K562 (cell line): ENCODE results near the gene GET3.
A peak's percentile ranks its signal among the peaks of the same experiment; 100 is the strongest.

Experiments
- HMG20A ChIP-seq: fragments of 450-650 bp; formaldehyde crosslinking; conservative IDR thresholded peaks from 2 replicates; pipeline ENCODE4 v1.4.0; 2020; ENCODE audit warnings: mild to moderate bottlenecking, mixed read lengths
- JUNB ChIP-seq: fragments of 450-650 bp; formaldehyde crosslinking; conservative IDR thresholded peaks from 2 replicates; pipeline ENCODE4 v1.4.0; 2020; ENCODE audit warnings: mild to moderate bottlenecking
- PHF20 ChIP-seq: fragments of 450-650 bp; IDR thresholded peaks from 2 replicates; pipeline ENCODE4 v1.6.1; 2018; ENCODE audit not compliant: partially characterized antibody
- POLR2H ChIP-seq: IDR thresholded peaks from 2 replicates; pipeline ENCODE4 v1.6.1; 2016; ENCODE audit warnings: missing genetic modification characterization, low read depth, mild to moderate bottlenecking, control low read depth, missing compliant biosample characterization, moderate library complexity
- RAD21 ChIP-seq, 2 experiments: fragments of 250-450 bp in 1 of 2; fragments of 450-650 bp in 1 of 2; sonication (Bioruptor Pico) in 1 of 2; formaldehyde crosslinking in 1 of 2; IDR thresholded peaks in 1 of 2; conservative IDR thresholded peaks in 1 of 2; 2 replicates each; pipeline versions ENCODE4 v1.4.0 to v1.8.0; 2020 to 2022; ENCODE audit warnings: mild to moderate bottlenecking in 2 of 2, moderate library complexity in 1 of 2
- ZC3H11A ChIP-seq: IDR thresholded peaks from 2 replicates; pipeline ENCODE4 v1.6.1; 2012; ENCODE audit warnings: low read depth, low read length, improper control_type of control experiment
- TF ChIP-seq, protein P1 (sequence below), 3 experiments: IDR thresholded peaks in 2 of 3; conservative IDR thresholded peaks in 1 of 3; 2 replicates each; pipeline ENCODE4 v1.5.1; 2011 to 2012; ENCODE audit warnings: low read length in 3 of 3, mild to moderate bottlenecking in 3 of 3, control low read depth in 2 of 3, improper control_type of control experiment in 1 of 3, inconsistent platforms in 1 of 3, low read depth in 1 of 3, mixed read lengths in 1 of 3, moderate library complexity in 1 of 3; ENCODE audit not compliant: insufficient read depth in 2 of 3
- TF ChIP-seq, protein P2 (sequence below), 2 experiments: fragments of 450-650 bp in 1 of 2; sonication (generic) in 1 of 2; formaldehyde crosslinking; conservative IDR thresholded peaks; 2 replicates each; pipeline versions ENCODE4 v1.4.0 to v1.8.1; 2020 to 2022; ENCODE audit warnings: mild to moderate bottlenecking in 1 of 2, missing genetic modification reagents in 1 of 2
- TF ChIP-seq, protein P3 (sequence below): fragments of 200-400 bp; formaldehyde crosslinking; IDR thresholded peaks from 2 replicates; pipeline ENCODE4 v1.6.1; 2017; ENCODE audit warnings: mild to moderate bottlenecking, low read depth, low read length, moderate library complexity
- TF ChIP-seq, protein P4 (sequence below), 2 experiments: fragments of 450-650 bp; formaldehyde crosslinking in 1 of 2; IDR thresholded peaks; 2 replicates each; pipeline versions ENCODE4 v1.4.0 to v1.6.1; 2014 to 2020; ENCODE audit warnings: mild to moderate bottlenecking in 2 of 2, borderline replicate concordance in 1 of 2, low read depth in 1 of 2
- TF ChIP-seq, protein P5 (sequence below): sonication (generic); formaldehyde crosslinking; IDR thresholded peaks from 2 replicates; pipeline ENCODE4 v1.8.0; 2022; ENCODE audit warnings: missing genetic modification reagents, mild to moderate bottlenecking, moderate library complexity, borderline replicate concordance
- TF ChIP-seq, protein P6 (sequence below): fragments of 250-450 bp; sonication (Bioruptor Pico); IDR thresholded peaks from 2 replicates; pipeline ENCODE4 v1.5.0; 2021; ENCODE audit warnings: mild to moderate bottlenecking, borderline replicate concordance

DNA sequence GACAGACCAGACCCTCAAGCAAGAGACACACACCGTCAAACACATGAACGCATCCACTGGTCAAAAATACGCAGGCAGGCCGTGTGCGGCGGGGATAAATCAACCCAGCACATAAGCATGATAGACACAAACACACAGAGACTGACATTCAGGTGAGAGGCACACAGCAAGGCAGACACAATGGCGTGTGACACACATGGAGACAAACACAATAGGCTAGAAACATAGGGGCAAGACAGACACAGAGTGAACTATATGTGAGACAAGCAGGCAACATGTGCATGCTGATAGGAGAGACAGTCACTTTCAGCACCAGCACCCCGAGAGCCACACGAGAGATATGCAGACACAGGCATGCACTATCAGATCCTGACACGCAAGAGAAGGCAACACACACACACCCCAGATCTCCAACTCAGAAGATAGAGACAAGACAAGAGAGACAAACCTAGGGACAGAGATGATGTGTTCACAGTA lies 47.1 kb downstream of the GET3 start:
- TF ChIP-seq, protein P1, sequence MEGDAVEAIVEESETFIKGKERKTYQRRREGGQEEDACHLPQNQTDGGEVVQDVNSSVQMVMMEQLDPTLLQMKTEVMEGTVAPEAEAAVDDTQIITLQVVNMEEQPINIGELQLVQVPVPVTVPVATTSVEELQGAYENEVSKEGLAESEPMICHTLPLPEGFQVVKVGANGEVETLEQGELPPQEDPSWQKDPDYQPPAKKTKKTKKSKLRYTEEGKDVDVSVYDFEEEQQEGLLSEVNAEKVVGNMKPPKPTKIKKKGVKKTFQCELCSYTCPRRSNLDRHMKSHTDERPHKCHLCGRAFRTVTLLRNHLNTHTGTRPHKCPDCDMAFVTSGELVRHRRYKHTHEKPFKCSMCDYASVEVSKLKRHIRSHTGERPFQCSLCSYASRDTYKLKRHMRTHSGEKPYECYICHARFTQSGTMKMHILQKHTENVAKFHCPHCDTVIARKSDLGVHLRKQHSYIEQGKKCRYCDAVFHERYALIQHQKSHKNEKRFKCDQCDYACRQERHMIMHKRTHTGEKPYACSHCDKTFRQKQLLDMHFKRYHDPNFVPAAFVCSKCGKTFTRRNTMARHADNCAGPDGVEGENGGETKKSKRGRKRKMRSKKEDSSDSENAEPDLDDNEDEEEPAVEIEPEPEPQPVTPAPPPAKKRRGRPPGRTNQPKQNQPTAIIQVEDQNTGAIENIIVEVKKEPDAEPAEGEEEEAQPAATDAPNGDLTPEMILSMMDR (IDR thresholded peaks at IDR 0.05 in 2 of 3, conservative IDR thresholded peaks at IDR 0.05 in 1 of 3; ENCODE audit: insufficient read depth in 2 of 3, low read depth in 1 of 3, low read length in 3 of 3), result 0 out of 6 replicates have a peak, but pooled peaks of 1 of the 3 experiments have one; percentile 1
- TF ChIP-seq PHF20, result peak; percentile 74
- TF ChIP-seq, protein P2, sequence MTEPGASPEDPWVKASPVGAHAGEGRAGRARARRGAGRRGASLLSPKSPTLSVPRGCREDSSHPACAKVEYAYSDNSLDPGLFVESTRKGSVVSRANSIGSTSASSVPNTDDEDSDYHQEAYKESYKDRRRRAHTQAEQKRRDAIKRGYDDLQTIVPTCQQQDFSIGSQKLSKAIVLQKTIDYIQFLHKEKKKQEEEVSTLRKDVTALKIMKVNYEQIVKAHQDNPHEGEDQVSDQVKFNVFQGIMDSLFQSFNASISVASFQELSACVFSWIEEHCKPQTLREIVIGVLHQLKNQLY (CRISPR knock-in tag; conservative IDR thresholded peaks at IDR 0.05), result no peak
- TF ChIP-seq, protein P3, sequence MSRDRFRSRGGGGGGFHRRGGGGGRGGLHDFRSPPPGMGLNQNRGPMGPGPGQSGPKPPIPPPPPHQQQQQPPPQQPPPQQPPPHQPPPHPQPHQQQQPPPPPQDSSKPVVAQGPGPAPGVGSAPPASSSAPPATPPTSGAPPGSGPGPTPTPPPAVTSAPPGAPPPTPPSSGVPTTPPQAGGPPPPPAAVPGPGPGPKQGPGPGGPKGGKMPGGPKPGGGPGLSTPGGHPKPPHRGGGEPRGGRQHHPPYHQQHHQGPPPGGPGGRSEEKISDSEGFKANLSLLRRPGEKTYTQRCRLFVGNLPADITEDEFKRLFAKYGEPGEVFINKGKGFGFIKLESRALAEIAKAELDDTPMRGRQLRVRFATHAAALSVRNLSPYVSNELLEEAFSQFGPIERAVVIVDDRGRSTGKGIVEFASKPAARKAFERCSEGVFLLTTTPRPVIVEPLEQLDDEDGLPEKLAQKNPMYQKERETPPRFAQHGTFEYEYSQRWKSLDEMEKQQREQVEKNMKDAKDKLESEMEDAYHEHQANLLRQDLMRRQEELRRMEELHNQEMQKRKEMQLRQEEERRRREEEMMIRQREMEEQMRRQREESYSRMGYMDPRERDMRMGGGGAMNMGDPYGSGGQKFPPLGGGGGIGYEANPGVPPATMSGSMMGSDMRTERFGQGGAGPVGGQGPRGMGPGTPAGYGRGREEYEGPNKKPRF, result no peak
- no peak for TF ChIP-seq HMG20A (CRISPR knock-in tag)
- no peak for TF ChIP-seq ZC3H11A
- TF ChIP-seq, protein P4, sequence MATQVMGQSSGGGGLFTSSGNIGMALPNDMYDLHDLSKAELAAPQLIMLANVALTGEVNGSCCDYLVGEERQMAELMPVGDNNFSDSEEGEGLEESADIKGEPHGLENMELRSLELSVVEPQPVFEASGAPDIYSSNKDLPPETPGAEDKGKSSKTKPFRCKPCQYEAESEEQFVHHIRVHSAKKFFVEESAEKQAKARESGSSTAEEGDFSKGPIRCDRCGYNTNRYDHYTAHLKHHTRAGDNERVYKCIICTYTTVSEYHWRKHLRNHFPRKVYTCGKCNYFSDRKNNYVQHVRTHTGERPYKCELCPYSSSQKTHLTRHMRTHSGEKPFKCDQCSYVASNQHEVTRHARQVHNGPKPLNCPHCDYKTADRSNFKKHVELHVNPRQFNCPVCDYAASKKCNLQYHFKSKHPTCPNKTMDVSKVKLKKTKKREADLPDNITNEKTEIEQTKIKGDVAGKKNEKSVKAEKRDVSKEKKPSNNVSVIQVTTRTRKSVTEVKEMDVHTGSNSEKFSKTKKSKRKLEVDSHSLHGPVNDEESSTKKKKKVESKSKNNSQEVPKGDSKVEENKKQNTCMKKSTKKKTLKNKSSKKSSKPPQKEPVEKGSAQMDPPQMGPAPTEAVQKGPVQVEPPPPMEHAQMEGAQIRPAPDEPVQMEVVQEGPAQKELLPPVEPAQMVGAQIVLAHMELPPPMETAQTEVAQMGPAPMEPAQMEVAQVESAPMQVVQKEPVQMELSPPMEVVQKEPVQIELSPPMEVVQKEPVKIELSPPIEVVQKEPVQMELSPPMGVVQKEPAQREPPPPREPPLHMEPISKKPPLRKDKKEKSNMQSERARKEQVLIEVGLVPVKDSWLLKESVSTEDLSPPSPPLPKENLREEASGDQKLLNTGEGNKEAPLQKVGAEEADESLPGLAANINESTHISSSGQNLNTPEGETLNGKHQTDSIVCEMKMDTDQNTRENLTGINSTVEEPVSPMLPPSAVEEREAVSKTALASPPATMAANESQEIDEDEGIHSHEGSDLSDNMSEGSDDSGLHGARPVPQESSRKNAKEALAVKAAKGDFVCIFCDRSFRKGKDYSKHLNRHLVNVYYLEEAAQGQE (IDR thresholded peaks at IDR 0.05; ENCODE audit: borderline replicate concordance), result peak; percentile 33; the same call in 1 of the 2 replicates
- TF ChIP-seq, protein P4 (CRISPR knock-in tag; IDR thresholded peaks at IDR 0.05; ENCODE audit: low read depth), result no peak
- TF ChIP-seq, protein P5, sequence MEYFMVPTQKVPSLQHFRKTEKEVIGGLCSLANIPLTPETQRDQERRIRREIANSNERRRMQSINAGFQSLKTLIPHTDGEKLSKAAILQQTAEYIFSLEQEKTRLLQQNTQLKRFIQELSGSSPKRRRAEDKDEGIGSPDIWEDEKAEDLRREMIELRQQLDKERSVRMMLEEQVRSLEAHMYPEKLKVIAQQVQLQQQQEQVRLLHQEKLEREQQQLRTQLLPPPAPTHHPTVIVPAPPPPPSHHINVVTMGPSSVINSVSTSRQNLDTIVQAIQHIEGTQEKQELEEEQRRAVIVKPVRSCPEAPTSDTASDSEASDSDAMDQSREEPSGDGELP (CRISPR knock-in tag), result peak; percentile 82
- TF ChIP-seq POLR2H (tag), result no peak
- TF ChIP-seq RAD21 (CRISPR knock-in tag; conservative IDR thresholded peaks at IDR 0.05 in 1 of 2, IDR thresholded peaks at IDR 0.05 in 1 of 2), result 0 out of 4 replicates have a peak, but pooled peaks of 1 of the 2 experiments have one; percentile 4
- TF ChIP-seq, protein P6, sequence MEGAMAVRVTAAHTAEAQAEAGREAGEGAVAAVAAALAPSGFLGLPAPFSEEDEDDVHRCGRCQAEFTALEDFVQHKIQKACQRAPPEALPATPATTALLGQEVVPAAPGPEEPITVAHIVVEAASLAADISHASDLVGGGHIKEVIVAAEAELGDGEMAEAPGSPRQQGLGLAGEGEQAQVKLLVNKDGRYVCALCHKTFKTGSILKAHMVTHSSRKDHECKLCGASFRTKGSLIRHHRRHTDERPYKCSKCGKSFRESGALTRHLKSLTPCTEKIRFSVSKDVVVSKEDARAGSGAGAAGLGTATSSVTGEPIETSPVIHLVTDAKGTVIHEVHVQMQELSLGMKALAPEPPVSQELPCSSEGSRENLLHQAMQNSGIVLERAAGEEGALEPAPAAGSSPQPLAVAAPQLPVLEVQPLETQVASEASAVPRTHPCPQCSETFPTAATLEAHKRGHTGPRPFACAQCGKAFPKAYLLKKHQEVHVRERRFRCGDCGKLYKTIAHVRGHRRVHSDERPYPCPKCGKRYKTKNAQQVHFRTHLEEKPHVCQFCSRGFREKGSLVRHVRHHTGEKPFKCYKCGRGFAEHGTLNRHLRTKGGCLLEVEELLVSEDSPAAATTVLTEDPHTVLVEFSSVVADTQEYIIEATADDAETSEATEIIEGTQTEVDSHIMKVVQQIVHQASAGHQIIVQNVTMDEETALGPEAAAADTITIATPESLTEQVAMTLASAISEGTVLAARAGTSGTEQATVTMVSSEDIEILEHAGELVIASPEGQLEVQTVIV (CRISPR knock-in tag), result no peak
- no peak for TF ChIP-seq JUNB (CRISPR knock-in tag)
